H9 (cell line): ENCODE results near the gene MSLN. TPM values are rescaled to one million over a fixed set of nuclear protein-coding genes. Genes with fewer than 3 reads are reported as not detected.

ENCODE experiments used
- DNase-seq: peaks from one replicate; pipeline ENCODE4 v3.0.0-alpha.2; 2017
- H2AFZ ChIP-seq: one replicate; pipeline ENCODE4 v1.6.1; 2013; ENCODE audit warnings: mild to moderate bottlenecking, low read length, control low read depth, moderate library complexity
- H2AK5ac ChIP-seq: 2 replicates; pipeline ENCODE4 v1.6.1; 2013; ENCODE audit warnings: low read length, control low read depth, mixed read lengths; ENCODE audit not compliant: insufficient read length
- H2BK120ac ChIP-seq: one replicate; pipeline ENCODE4 v1.6.1; 2013; ENCODE audit warnings: low read depth, mild to moderate bottlenecking, low read length, control low read depth, inconsistent platforms; ENCODE audit not compliant: poor library complexity, severe bottlenecking
- H2BK12ac ChIP-seq: 2 replicates; pipeline ENCODE4 v1.6.1; 2013; ENCODE audit warnings: low read length, control low read depth, mixed read lengths, low read depth; ENCODE audit not compliant: insufficient read length
- H2BK15ac ChIP-seq: 2 replicates; pipeline ENCODE4 v1.6.1; 2013; ENCODE audit warnings: low read depth, low read length, control low read depth
- H2BK20ac ChIP-seq: one replicate; pipeline ENCODE4 v1.6.1; 2013; ENCODE audit warnings: low read depth, mild to moderate bottlenecking, low read length, control low read depth, inconsistent platforms; ENCODE audit not compliant: poor library complexity, severe bottlenecking
- H2BK5ac ChIP-seq: 2 replicates; pipeline ENCODE4 v1.6.1; 2013; ENCODE audit warnings: low read length, control low read depth, mixed read lengths; ENCODE audit not compliant: insufficient read length
- H3K14ac ChIP-seq: 2 replicates; pipeline ENCODE4 v1.6.1; 2013; ENCODE audit warnings: low read length, control low read depth; ENCODE audit not compliant: insufficient read depth
- H3K18ac ChIP-seq: 2 replicates; pipeline ENCODE4 v1.6.1; 2013; ENCODE audit warnings: low read depth, mild to moderate bottlenecking, mixed read lengths, low read length, control low read depth; ENCODE audit not compliant: insufficient read length
- H3K23ac ChIP-seq: 2 replicates; pipeline ENCODE4 v1.6.1; 2013; ENCODE audit warnings: low read length, control low read depth, mixed read lengths, low read depth; ENCODE audit not compliant: insufficient read length
- H3K23me2 ChIP-seq: 2 replicates; pipeline ENCODE4 v1.6.1; 2013; ENCODE audit warnings: low read depth, mild to moderate bottlenecking, mixed read lengths, low read length, control low read depth; ENCODE audit not compliant: insufficient read length, poor library complexity, severe bottlenecking
- H3K27ac ChIP-seq: 2 replicates; pipeline ENCODE4 v1.5.1; 2013; ENCODE audit warnings: low read length, control low read depth, mixed read lengths, low read depth; ENCODE audit not compliant: insufficient read length
- H3K27me3 ChIP-seq: 2 replicates; pipeline ENCODE4 v1.6.1; 2013; ENCODE audit warnings: low read length, control low read depth, inconsistent platforms; ENCODE audit not compliant: insufficient read depth
- H3K4ac ChIP-seq: 2 replicates; pipeline ENCODE4 v1.6.1; 2013; ENCODE audit warnings: low read depth, mild to moderate bottlenecking, control low read depth, inconsistent platforms, low read length, moderate library complexity
- H3K4me1 ChIP-seq: 2 replicates; pipeline ENCODE4 v1.6.1; 2013; ENCODE audit warnings: low read length, control low read depth, inconsistent platforms; ENCODE audit not compliant: insufficient read depth
- H3K4me2 ChIP-seq: 2 replicates; pipeline ENCODE4 v1.6.1; 2013; ENCODE audit warnings: low read length, control low read depth, mixed read lengths; ENCODE audit not compliant: insufficient read length, insufficient read depth
- H3K56ac ChIP-seq: 2 replicates; pipeline ENCODE4 v1.6.1; 2013; ENCODE audit warnings: low read depth, mild to moderate bottlenecking, mixed read lengths, low read length, control low read depth; ENCODE audit not compliant: insufficient read length
- H3K79me1 ChIP-seq: 2 replicates; pipeline ENCODE4 v1.6.1; 2013; ENCODE audit warnings: low read depth, mild to moderate bottlenecking, moderate library complexity, low read length, control low read depth, inconsistent platforms; ENCODE audit not compliant: insufficient read depth, poor library complexity, severe bottlenecking
- H3K79me2 ChIP-seq: 2 replicates; pipeline ENCODE4 v1.6.1; 2013; ENCODE audit warnings: low read length, control low read depth, inconsistent platforms; ENCODE audit not compliant: insufficient read depth
- H3K9ac ChIP-seq: 2 replicates; pipeline ENCODE4 v1.6.1; 2013; ENCODE audit warnings: low read length, control low read depth, mixed read lengths; ENCODE audit not compliant: insufficient read length; ENCODE audit errors: extremely low read depth
- H3K9me3 ChIP-seq: one replicate; pipeline ENCODE4 v1.6.1; 2013; ENCODE audit warnings: low read depth, low read length, inconsistent platforms; ENCODE audit not compliant: control insufficient read depth
- H3T11ph ChIP-seq: one replicate; pipeline ENCODE4 v1.6.1; 2013; ENCODE audit warnings: mild to moderate bottlenecking, low read length, control low read depth, inconsistent platforms
- H4K20me1 ChIP-seq: one replicate; pipeline ENCODE4 v1.6.1; 2013; ENCODE audit not compliant: control insufficient read depth, insufficient read length, insufficient read depth
- H4K5ac ChIP-seq: 2 replicates; pipeline ENCODE4 v1.6.1; 2013; ENCODE audit warnings: low read depth, mild to moderate bottlenecking, mixed read lengths, low read length, control low read depth; ENCODE audit not compliant: insufficient read length
- H4K8ac ChIP-seq: replicated peaks from 2 replicates; pipeline ENCODE4 v1.6.1; 2013; ENCODE audit warnings: low read length, control low read depth, mixed read lengths, low read depth; ENCODE audit not compliant: insufficient read length
- H4K91ac ChIP-seq: 2 replicates; pipeline ENCODE4 v1.6.1; 2013; ENCODE audit warnings: low read depth, mild to moderate bottlenecking, moderate library complexity, mixed read lengths, low read length, control low read depth; ENCODE audit not compliant: insufficient read length
- H3K27ac Mint-ChIP-seq, 3 experiments: 2 replicates in 2 of 3; 3 replicates in 1 of 3; pipeline ENCODE4 v1.8.0; 2020 to 2021; ENCODE audit warnings: mixed read lengths in 3 of 3, mild to moderate bottlenecking in 1 of 3, moderate library complexity in 1 of 3
- H3K27me3 Mint-ChIP-seq: 2 replicates; pipeline ENCODE4 v1.8.0; 2021; ENCODE audit warnings: low read depth, mild to moderate bottlenecking, moderate library complexity, mixed read lengths
- H3K36me3 Mint-ChIP-seq, 3 experiments: 2 replicates in 2 of 3; 3 replicates in 1 of 3; pipeline ENCODE4 v1.8.0; 2020 to 2021; ENCODE audit warnings: low read depth in 3 of 3, mixed read lengths in 3 of 3; ENCODE audit not compliant: insufficient read depth in 1 of 3
- H3K4me1 Mint-ChIP-seq, 2 experiments: 2 replicates each; pipeline ENCODE4 v1.8.0; 2020; ENCODE audit warnings: mixed read lengths in 2 of 2
- H3K4me3 Mint-ChIP-seq, 2 experiments: 2 replicates in 1 of 2; 3 replicates in 1 of 2; pipeline ENCODE4 v1.8.0; 2020 to 2021; ENCODE audit warnings: mild to moderate bottlenecking in 2 of 2, mixed read lengths in 2 of 2, moderate library complexity in 1 of 2
- H3K9me3 Mint-ChIP-seq, 2 experiments: 2 replicates in 1 of 2; 3 replicates in 1 of 2; pipeline ENCODE4 v1.8.0; 2020; ENCODE audit warnings: mild to moderate bottlenecking in 2 of 2, mixed read lengths in 2 of 2, moderate library complexity in 1 of 2
- CTCF ChIP-seq: fragments of 200-600 bp; sonication (generic); conservative IDR thresholded peaks from 3 replicates; pipeline ENCODE4 v1.8.0; 2021; ENCODE audit warnings: antibody characterized with exemption, mild to moderate bottlenecking
- WGBS: extraction: QIAGEN DNeasy Blood & Tissue Kit; methylation state at CpG from one replicate; pipeline ENCODE4 v1.1.7; 2013; ENCODE audit warnings: missing lambda C conversion rate, low lambda C conversion rate, mixed read lengths; ENCODE audit not compliant: insufficient read length; ENCODE audit errors: extremely low coverage; 5-methylcytosine and 5-hydroxymethylcytosine counted together
- total RNA-seq: library from RNA; stranded (reverse); gene quantifications from 2 replicates; pipeline ENCODE4 v1.2.1, GENCODE V29; 2021

MSLN gene
- total RNA-seq, 1 experiment from 2014 or later = 0.22 TPM

GRCh38 chr16:726188-726437 is 34.4 kb upstream of the MSLN start:
- Mint-ChIP-seq H3K27ac (no peak overlapping the region), H3K27me3 (peaks cover 14% of the 10 kb centered on the region), H3K4me1 (no peaks in the 10 kb centered on the region), H3K4me3 (peak overlapping the region; percentile 56 to 80; a peak in 3 of 5 replicates), H3K9me3 (no peaks in the 10 kb centered on the region), H3K36me3 (peaks cover 0 to 5% (median 3%) of the 10 kb centered on the region in 3 experiments; a peak in 1 of 7 replicates)
- H2BK15ac ChIP-seq = no peak overlapping the region
- H3K4me2 ChIP-seq = peak overlapping the region; percentile 10
- no peak overlapping the region for H4K8ac ChIP-seq
- H3T11ph ChIP-seq = no peak overlapping the region
- H3K27ac ChIP-seq = no peak overlapping the region
- H3K4me1 ChIP-seq = no peaks in the 10 kb centered on the region
- no peak overlapping the region for H3K23ac ChIP-seq
- H2AK5ac ChIP-seq = no peak overlapping the region
- H3K4ac ChIP-seq = no peak overlapping the region
- H3K79me2 ChIP-seq = no peaks in the 10 kb centered on the region
- H3K18ac ChIP-seq = no peak overlapping the region
- no peaks in the 10 kb centered on the region for H4K20me1 ChIP-seq
- H2BK20ac ChIP-seq = no peak overlapping the region
- no peaks in the 10 kb centered on the region for H3K79me1 ChIP-seq
- no peak overlapping the region for H4K5ac ChIP-seq
- no peak overlapping the region for H3K14ac ChIP-seq
- H3K23me2 ChIP-seq = peaks cover 11% of the 10 kb centered on the region
- no peak for DNase-seq
- H2BK12ac ChIP-seq = no peak overlapping the region
- H4K91ac ChIP-seq = no peak overlapping the region
- H3K56ac ChIP-seq = no peak overlapping the region
- WGBS = no CpG with 5 or more reads among the region's 9 CpGs
- H2BK120ac ChIP-seq = no peak overlapping the region
- no peak overlapping the region for H2AFZ ChIP-seq
- no peak overlapping the region for H2BK5ac ChIP-seq
- H3K9me3 ChIP-seq = no peaks in the 10 kb centered on the region
- TF ChIP-seq CTCF = no peak
- H3K9ac ChIP-seq = no peak overlapping the region
- H3K27me3 ChIP-seq = no peaks in the 10 kb centered on the region
